Progenitor cell of endocrine pancreas (in vitro differentiated cells): Measurements from ENCODE around the gene PRKN. TPM values are rescaled to one million over a fixed set of nuclear protein-coding genes. Genes with fewer than 3 reads are reported as not detected.

Experiments used
- DNase-seq: peaks from one replicate; pipeline ENCODE4 v3.0.0; 2021; ENCODE audit warnings: low spot score; ENCODE audit not compliant: unreplicated experiment
- H3K27ac Mint-ChIP-seq: 2 replicates; pipeline ENCODE4 v1.8.0; 2021; ENCODE audit warnings: mild to moderate bottlenecking, moderate library complexity, mixed read lengths
- H3K27me3 Mint-ChIP-seq: 2 replicates; pipeline ENCODE4 v1.8.0; 2021; ENCODE audit warnings: mixed read lengths
- H3K36me3 Mint-ChIP-seq: 2 replicates; pipeline ENCODE4 v1.8.0; 2022; ENCODE audit warnings: mixed read lengths; ENCODE audit not compliant: insufficient read depth
- H3K4me1 Mint-ChIP-seq: 2 replicates; pipeline ENCODE4 v1.8.0; 2021; ENCODE audit warnings: low read depth, mixed read lengths
- H3K4me3 Mint-ChIP-seq: 2 replicates; pipeline ENCODE4 v1.8.0; 2021; ENCODE audit warnings: low read depth, mild to moderate bottlenecking, moderate library complexity, mixed read lengths
- H3K9me3 Mint-ChIP-seq: 2 replicates; pipeline ENCODE4 v1.8.0; 2021; ENCODE audit warnings: low read depth, mixed read lengths
- total RNA-seq: library from RNA; stranded (reverse); gene quantifications from 2 replicates; pipeline ENCODE4 v1.2.1, GENCODE V29; 2021
- TF ChIP-seq, protein P1 (sequence below): fragments of 200-600 bp; sonication (generic); IDR thresholded peaks from one replicate; pipeline ENCODE4 v1.5.0; 2021; ENCODE audit warnings: antibody characterized with exemption, mild to moderate bottlenecking; ENCODE audit not compliant: unreplicated experiment

PRKN gene
- total RNA-seq, 1 donor from 2014 or later, result 4.6 TPM

DNA sequence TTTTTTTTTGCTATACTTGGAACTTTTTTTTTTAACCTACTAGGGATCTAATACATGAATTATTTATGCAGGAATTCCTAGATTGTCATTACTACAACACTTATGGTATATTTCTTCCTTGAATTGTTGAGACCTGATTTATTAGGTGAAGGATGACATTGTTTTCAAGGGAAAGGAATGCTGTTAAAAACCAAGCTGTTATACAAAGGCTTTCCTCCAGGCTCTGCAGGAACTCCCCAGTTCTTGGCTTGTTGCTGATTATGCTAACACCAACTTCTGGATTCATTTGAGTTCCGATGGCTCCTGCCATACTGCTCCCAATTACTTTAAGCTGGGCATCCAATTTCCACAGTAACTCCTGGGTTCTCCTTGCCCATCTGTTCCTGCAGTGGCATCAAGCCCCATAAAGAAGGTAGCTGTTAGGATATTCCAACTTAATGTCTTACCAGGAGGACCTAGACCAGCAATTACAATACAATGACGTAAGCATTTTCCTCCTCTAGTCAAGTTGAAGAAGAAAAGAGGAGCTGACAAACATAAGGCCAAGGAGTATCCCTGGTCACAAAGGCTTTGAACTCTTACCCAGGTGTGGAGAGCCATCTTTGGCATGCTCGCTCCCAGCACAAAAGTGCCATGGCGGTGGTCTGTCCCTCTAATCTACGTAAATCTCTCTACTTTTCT lies 1237.8 kb downstream of the PRKN start:
- TF ChIP-seq, protein P1, sequence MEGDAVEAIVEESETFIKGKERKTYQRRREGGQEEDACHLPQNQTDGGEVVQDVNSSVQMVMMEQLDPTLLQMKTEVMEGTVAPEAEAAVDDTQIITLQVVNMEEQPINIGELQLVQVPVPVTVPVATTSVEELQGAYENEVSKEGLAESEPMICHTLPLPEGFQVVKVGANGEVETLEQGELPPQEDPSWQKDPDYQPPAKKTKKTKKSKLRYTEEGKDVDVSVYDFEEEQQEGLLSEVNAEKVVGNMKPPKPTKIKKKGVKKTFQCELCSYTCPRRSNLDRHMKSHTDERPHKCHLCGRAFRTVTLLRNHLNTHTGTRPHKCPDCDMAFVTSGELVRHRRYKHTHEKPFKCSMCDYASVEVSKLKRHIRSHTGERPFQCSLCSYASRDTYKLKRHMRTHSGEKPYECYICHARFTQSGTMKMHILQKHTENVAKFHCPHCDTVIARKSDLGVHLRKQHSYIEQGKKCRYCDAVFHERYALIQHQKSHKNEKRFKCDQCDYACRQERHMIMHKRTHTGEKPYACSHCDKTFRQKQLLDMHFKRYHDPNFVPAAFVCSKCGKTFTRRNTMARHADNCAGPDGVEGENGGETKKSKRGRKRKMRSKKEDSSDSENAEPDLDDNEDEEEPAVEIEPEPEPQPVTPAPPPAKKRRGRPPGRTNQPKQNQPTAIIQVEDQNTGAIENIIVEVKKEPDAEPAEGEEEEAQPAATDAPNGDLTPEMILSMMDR, result no peak
- H3K36me3 Mint-ChIP-seq, result no peaks in the 10 kb centered on the region
- H3K27me3 Mint-ChIP-seq, result peaks cover 9% of the 10 kb centered on the region
- no peaks in the 10 kb centered on the region for H3K4me1 Mint-ChIP-seq
- no peak for DNase-seq
- no peaks in the 10 kb centered on the region for H3K9me3 Mint-ChIP-seq
- no peak overlapping the region for H3K27ac Mint-ChIP-seq
- H3K4me3 Mint-ChIP-seq, result no peak overlapping the region

DNA sequence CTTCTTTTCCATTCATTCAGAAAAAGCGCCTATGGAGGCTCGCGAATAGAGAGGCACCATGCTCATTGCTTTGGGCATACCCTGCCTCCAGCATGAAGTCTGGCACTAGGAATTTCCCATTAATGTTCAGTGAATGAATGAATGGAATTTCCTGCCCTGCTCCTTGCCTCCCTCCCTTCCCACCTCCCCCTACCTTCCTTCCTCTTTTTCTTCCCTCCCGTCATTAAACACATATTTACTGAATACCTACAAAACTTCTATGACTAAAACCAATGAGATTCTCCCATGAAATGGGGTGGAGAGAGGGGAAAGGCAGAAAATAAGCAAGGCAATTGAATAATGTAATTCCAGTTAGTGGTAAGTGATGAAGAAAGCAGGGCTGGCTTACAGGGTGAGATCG lies 1239.9 kb downstream of the PRKN start:
- H3K36me3 Mint-ChIP-seq, result no peaks in the 10 kb centered on the region
- no peaks in the 10 kb centered on the region for H3K4me1 Mint-ChIP-seq
- H3K4me3 Mint-ChIP-seq, result no peak overlapping the region
- DNase-seq, result no peak
- no peaks in the 10 kb centered on the region for H3K9me3 Mint-ChIP-seq
- H3K27me3 Mint-ChIP-seq, result peaks cover 4% of the 10 kb centered on the region
- TF ChIP-seq, protein P1, result no peak
- H3K27ac Mint-ChIP-seq, result no peak overlapping the region

DNA sequence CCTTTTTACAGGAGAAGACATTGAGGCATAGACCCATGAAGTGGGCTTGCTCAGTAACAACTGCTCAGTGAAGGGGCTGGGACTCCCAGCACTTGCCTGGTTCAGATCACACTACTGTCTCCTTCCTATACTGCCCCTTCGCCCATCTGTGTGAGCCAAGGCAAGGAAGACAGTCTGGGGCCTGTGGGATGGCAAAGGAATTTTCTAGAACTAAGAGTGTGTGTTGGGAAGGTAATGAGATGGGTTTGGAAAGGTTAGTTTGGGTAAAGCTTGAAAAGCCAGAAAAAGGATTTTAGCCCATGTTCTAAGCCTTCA lies 1240.4 kb downstream of the PRKN start:
- H3K27ac Mint-ChIP-seq, result no peak overlapping the region
- H3K9me3 Mint-ChIP-seq, result no peaks in the 10 kb centered on the region
- H3K27me3 Mint-ChIP-seq, result peaks cover 4% of the 10 kb centered on the region
- DNase-seq, result no peak
- H3K36me3 Mint-ChIP-seq, result no peaks in the 10 kb centered on the region
- H3K4me3 Mint-ChIP-seq, result no peak overlapping the region
- H3K4me1 Mint-ChIP-seq, result peaks cover under 1% of the 10 kb centered on the region
- TF ChIP-seq, protein P1, result no peak

DNA sequence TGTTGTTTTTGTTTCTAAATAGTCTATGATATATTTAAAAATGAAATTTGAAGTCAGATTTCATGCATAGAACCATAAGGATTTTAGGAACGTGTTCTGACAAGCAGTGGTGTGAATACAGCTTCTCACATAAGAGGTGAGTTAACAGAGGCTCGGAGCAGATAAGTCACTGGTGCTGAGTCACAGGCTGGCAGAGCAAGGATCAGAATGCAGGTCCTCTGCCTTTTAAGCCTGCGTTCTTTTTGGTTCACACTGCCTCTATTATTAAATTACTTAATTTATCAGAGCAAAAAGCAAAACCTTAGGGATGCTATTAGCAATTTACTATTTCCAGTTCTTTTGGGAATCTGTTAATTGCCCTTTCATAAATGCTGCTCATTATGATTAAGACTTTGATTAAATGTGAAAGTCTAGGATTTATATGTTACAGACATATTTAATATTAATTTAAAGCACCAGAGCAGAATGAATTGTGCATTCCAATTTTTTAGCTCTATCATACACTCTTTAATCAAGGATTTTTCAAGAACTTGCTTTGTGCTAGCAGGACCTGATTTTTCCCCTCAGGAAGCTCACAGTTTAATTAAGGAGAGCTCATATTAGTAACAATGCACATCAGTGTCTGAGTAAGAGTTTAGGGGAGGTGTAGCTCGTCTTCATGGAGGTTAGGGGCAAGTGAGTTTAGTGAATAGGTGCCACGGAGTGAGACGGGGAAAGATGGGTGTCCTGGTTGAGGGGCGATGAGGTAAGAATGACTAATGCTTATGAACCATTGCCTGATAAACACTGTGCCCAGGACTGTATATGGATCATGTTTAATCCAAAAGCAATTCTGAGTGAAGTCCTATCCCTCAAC lies 1241.0 kb downstream of the PRKN start:
- Mint-ChIP-seq H3K36me3 (no peaks in the 10 kb centered on the region), H3K27me3 (peaks cover 4% of the 10 kb centered on the region), H3K9me3 (no peaks in the 10 kb centered on the region), H3K4me1 (peaks cover 1% of the 10 kb centered on the region), H3K27ac (no peak overlapping the region), H3K4me3 (no peak overlapping the region)
- TF ChIP-seq, protein P1, result no peak
- no peak for DNase-seq

DNA sequence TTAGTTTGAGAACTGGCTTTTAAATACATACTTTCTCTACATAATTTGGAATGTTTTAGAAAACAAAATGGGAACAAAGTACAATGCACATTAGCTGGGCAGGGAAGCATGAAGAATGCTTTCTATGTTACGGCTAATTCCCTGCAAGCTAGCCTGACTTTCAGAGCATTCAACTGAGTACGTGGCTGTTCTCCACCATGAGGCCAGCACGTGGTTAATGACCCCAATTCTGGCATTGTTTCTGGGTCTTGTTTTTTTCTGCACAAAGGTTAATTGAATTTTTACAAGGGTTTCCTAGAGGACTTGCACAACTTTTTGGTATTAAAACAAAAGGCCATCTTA lies 1245.1 kb downstream of the PRKN start:
- no peak overlapping the region for H3K4me3 Mint-ChIP-seq
- TF ChIP-seq, protein P1, result no peak
- no peaks in the 10 kb centered on the region for H3K9me3 Mint-ChIP-seq
- peaks cover 1% of the 10 kb centered on the region for H3K4me1 Mint-ChIP-seq
- H3K36me3 Mint-ChIP-seq, result no peaks in the 10 kb centered on the region
- peaks cover 4% of the 10 kb centered on the region for H3K27me3 Mint-ChIP-seq
- no peak for DNase-seq
- H3K27ac Mint-ChIP-seq, result no peak overlapping the region
